Vagina (tissue), 2 donors: ENCODE results near the gene SETBP1. TPM values are rescaled to one million over a fixed set of nuclear protein-coding genes. Genes with fewer than 3 reads are reported as not detected.
"Not testable (repeated sequence)": the region's sequence is repeated elsewhere in the genome, so short reads cannot be mapped to it uniquely, and the experiment has no call there.

ENCODE experiments used
- DNase-seq, 2 donors: peaks; one replicate each; pipeline ENCODE4 v3.0.0-alpha.2; 2017; ENCODE audit errors: extremely low spot score in 2 of 2
- H3K27ac ChIP-seq: fragments of 200-600 bp; sonication (generic); one replicate; pipeline ENCODE4 v1.5.1; 2019
- H3K27me3 ChIP-seq: fragments of 200-600 bp; sonication (generic); one replicate; pipeline ENCODE4 v1.5.1; 2019
- H3K36me3 ChIP-seq, 2 donors: fragments of 200-600 bp; sonication (generic); one replicate each; pipeline ENCODE4 v1.5.1; 2017 to 2019
- H3K4me1 ChIP-seq: fragments of 200-600 bp; sonication (generic); one replicate; pipeline ENCODE4 v1.5.1; 2019
- H3K4me3 ChIP-seq, 2 donors: fragments of 200-600 bp; sonication (generic); 1 replicate in 1 of 2; 2 replicates in 1 of 2; pipeline ENCODE4 v1.5.1; 2016 to 2019
- H3K9me3 ChIP-seq: fragments of 200-600 bp; sonication (generic); one replicate; pipeline ENCODE4 v1.5.1; 2019
- CTCF ChIP-seq, 3 experiments: fragments of 450-650 bp in 2 of 3; fragments of 200-600 bp in 1 of 3; sonication (generic) in 1 of 3; IDR thresholded peaks; one replicate each; pipeline ENCODE4 v1.5.1; 2017 to 2019; ENCODE audit warnings: antibody characterized with exemption in 3 of 3, mild to moderate bottlenecking in 2 of 3, moderate library complexity in 2 of 3
- POLR2A ChIP-seq, 2 donors: fragments of 450-650 bp; IDR thresholded peaks; one replicate each; pipeline ENCODE4 v1.6.1; 2017; ENCODE audit warnings: antibody characterized with exemption in 2 of 2, mild to moderate bottlenecking in 2 of 2, moderate library complexity in 2 of 2
- POLR2AphosphoS5 ChIP-seq, 2 donors: sonication (generic); formaldehyde crosslinking; IDR thresholded peaks; one replicate each; pipeline ENCODE4 v1.9.0; 2017; ENCODE audit warnings: antibody characterized with exemption in 2 of 2, mild to moderate bottlenecking in 2 of 2, low read depth in 1 of 2; ENCODE audit not compliant: insufficient read depth in 1 of 2
- intact Hi-C: fragments of 100-400 bp; cut with DNase I; formaldehyde crosslinking; loops from one replicate; pipeline ENCODE4 v1.15.1; 2023
- total RNA-seq: library from RNA; depleted of rRNA; stranded (reverse); fragments of >200 nt; gene quantifications from one replicate; pipeline ENCODE4 v1.2.3, GENCODE V29; 2016

SETBP1 gene
- total RNA-seq, 1 donor from 2014 or later = 38.1 TPM

- TF ChIP-seq POLR2A (IDR thresholded peaks at IDR 0.05) (no peak), CTCF (IDR thresholded peaks at IDR 0.05) (no peak), POLR2AphosphoS5 (IDR thresholded peaks at IDR 0.05; ENCODE audit: insufficient read depth in 1 of 2, low read depth in 1 of 2) (peak; percentile 74 to 80)
- Histone ChIP-seq H3K9me3 (no peaks in the 10 kb centered on the region), H3K36me3 (no peaks in the 10 kb centered on the region), H3K27ac (peak overlapping the region; percentile 81), H3K4me3 (no peak overlapping the region), H3K27me3 (no peaks in the 10 kb centered on the region), H3K4me1 (peaks cover 57% of the 10 kb centered on the region)
- intact Hi-C loops = no loop called here
- DNase-seq = peak in 1 of 2 donors; percentile 97
Observed at GRCh38 chr18:44715245-44715644, 34.6 kb downstream of the SETBP1 start.

DNA sequence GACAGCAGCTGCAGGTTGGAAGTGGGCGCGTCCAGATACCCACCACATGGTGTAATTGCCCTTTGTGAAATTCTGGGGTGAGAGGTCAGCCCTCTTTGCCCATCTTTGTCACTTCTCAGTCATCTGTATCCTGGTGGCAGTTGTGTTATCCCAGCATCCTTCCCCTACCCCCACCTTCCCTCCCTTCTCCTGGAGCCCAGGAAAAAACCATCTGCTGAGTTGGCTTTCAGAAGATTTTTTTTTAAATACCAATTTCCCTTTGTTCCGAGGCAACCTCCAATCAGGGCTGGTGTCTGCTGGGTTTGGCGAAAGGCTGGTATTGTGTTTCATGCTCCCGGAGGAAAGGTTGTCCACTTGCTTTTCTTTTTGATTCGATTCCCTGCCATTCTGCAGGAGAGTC is 35.2 kb downstream of the SETBP1 start:
- H3K36me3 ChIP-seq = no peaks in the 10 kb centered on the region
- DNase-seq = no peak
- H3K27me3 ChIP-seq = no peaks in the 10 kb centered on the region
- no peak for TF ChIP-seq CTCF (IDR thresholded peaks at IDR 0.05)
- no peak for TF ChIP-seq POLR2AphosphoS5 (IDR thresholded peaks at IDR 0.05; ENCODE audit: insufficient read depth in 1 of 2, low read depth in 1 of 2)
- TF ChIP-seq POLR2A (IDR thresholded peaks at IDR 0.05) = no peak
- H3K4me1 ChIP-seq = peaks cover 51% of the 10 kb centered on the region
- peak overlapping the region; percentile 73 for H3K27ac ChIP-seq
- intact Hi-C loops = no loop called here
- H3K4me3 ChIP-seq = no peak overlapping the region
- H3K9me3 ChIP-seq = no peaks in the 10 kb centered on the region

DNA sequence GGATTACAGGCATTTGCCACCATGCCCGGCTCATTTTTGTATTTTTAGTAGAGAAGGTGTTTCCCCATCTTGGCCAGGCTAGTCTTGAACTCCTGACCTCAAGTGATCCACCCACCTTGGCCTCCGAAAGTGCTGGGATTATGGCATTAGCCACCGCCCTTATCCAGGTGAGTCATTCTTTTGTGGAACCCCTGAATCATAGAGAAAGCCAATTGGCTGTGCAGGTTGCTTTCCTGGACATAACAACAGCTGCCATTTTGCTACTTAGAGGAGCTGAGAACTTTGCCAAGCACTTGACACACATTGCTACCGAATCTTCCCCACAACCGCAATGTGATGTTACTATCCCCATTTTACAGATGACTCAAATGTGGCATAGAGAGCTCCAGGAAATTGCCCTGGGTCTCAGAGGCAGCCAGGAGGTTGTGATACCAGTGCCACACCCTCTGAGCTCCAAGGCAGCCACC is 36.0 kb downstream of the SETBP1 start:
- Histone ChIP-seq H3K27ac (peak overlapping the region; percentile 73), H3K27me3 (no peaks in the 10 kb centered on the region), H3K4me1 (peaks cover 48% of the 10 kb centered on the region), H3K9me3 (no peaks in the 10 kb centered on the region), H3K4me3 (no peak overlapping the region), H3K36me3 (no peaks in the 10 kb centered on the region)
- intact Hi-C loops = no loop called here
- no peak for DNase-seq
- TF ChIP-seq CTCF (IDR thresholded peaks at IDR 0.05) = no peak
- no peak for TF ChIP-seq POLR2AphosphoS5 (IDR thresholded peaks at IDR 0.05; ENCODE audit: insufficient read depth in 1 of 2, low read depth in 1 of 2)
- TF ChIP-seq POLR2A (IDR thresholded peaks at IDR 0.05) = no peak

DNA sequence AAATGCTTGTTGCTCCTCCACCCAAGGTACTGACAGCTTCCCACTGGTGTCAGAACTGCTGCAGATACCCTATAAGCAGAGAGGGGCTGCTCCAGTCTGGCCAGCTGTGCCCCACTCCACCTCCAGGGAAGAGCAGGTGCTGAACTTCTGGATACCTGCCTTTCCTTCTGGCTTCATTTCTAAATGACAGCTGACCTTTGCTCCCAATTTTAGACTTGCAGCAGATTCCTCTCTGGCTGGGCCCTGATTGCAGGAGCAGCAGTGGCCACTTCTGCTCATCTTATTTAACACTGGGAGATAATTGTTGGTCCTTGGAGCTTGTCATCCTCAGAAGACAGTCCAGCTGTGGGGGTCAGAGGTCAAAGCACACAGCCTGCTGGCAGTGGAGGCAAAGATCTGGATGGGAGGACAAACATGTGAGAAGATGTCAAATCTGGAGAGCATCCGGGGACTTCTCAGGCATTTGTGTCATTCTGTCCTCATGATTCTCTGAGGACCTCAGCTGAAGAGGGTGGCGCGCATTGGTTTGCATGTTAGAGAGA is 38.9 kb downstream of the SETBP1 start:
- H3K27ac ChIP-seq = no peak overlapping the region
- H3K4me3 ChIP-seq = no peak overlapping the region
- intact Hi-C loops = no loop called here
- TF ChIP-seq POLR2A (IDR thresholded peaks at IDR 0.05) (no peak), POLR2AphosphoS5 (IDR thresholded peaks at IDR 0.05; ENCODE audit: insufficient read depth in 1 of 2, low read depth in 1 of 2) (no peak), CTCF (IDR thresholded peaks at IDR 0.05) (no peak)
- H3K9me3 ChIP-seq = no peaks in the 10 kb centered on the region
- H3K27me3 ChIP-seq = no peaks in the 10 kb centered on the region
- no peaks in the 10 kb centered on the region for H3K36me3 ChIP-seq
- H3K4me1 ChIP-seq = peaks cover 44% of the 10 kb centered on the region
- no peak for DNase-seq

DNA sequence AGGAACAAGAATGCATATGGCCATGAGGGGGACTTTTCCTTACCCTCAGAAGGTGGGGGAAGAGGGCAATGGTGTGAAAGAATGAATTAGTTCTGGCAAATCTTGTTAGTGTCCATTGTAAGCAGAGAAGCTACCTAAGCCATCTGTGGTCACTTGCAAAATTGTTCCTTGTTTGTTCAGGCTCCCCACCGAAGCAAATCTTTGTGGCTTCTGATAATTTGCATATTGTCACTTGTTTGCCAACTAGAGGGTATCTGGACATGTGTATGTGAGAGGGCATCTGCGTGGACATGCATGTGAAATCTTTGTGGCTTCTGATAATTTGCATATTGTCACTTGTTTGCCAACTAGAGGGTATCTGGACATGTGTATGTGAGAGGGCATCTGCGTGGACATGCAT is 41.1 kb downstream of the SETBP1 start:
- not testable (repeated sequence) for H3K27me3 ChIP-seq

More for the DNA sequence above, 41.1 kb downstream of the SETBP1 start:
- DNase-seq, H3K27ac ChIP-seq, H3K36me3 ChIP-seq, H3K9me3 ChIP-seq, intact Hi-C loops, H3K4me3 ChIP-seq: not testable (repeated sequence)
- H3K4me1 ChIP-seq = peaks cover 45% of the 10 kb centered on the region
